NCI-H748 treated with DMSO at 0.1 percent for 48 hours (cell line): ENCODE results near the gene HTR3C.
"Not testable (repeated sequence)": the region's sequence is repeated elsewhere in the genome, so short reads cannot be mapped to it uniquely, and the experiment has no call there.

Source experiments
- DNase-seq: peaks from one replicate; lab custom pipeline; 2025; lab: John Stamatoyannopoulos, UW

The HTR3C gene, protein sequence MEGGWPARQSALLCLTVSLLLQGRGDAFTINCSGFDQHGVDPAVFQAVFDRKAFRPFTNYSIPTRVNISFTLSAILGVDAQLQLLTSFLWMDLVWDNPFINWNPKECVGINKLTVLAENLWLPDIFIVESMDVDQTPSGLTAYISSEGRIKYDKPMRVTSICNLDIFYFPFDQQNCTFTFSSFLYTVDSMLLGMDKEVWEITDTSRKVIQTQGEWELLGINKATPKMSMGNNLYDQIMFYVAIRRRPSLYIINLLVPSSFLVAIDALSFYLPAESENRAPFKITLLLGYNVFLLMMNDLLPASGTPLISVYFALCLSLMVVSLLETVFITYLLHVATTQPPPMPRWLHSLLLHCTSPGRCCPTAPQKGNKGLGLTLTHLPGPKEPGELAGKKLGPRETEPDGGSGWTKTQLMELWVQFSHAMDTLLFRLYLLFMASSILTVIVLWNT

DNA sequence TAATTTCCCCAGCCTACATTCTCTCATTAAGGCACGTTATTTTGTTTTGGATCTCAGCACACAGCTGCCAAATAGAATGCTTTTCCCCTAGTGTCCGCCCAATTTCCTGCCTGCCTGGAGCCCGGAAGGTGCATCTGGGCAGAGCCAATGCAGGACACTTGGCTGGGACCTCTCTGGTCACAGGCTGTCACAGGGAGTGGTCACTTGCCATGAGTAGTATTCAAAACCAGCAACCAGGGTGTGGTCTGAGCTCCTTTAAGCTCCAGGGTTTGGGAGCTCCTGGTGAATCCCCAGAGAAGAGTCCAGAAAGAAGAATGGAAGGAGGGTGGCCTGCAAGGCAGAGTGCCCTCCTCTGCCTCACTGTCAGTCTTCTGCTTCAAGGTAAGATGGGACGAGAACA lies at the start of gene HTR3C:
Gene HTR3C (plus strand): TSS at position 281 of the 400 bp plus-strand sequence. CDS start 34 bp downstream, at position 315.
- DNase-seq, result no peak

DNA sequence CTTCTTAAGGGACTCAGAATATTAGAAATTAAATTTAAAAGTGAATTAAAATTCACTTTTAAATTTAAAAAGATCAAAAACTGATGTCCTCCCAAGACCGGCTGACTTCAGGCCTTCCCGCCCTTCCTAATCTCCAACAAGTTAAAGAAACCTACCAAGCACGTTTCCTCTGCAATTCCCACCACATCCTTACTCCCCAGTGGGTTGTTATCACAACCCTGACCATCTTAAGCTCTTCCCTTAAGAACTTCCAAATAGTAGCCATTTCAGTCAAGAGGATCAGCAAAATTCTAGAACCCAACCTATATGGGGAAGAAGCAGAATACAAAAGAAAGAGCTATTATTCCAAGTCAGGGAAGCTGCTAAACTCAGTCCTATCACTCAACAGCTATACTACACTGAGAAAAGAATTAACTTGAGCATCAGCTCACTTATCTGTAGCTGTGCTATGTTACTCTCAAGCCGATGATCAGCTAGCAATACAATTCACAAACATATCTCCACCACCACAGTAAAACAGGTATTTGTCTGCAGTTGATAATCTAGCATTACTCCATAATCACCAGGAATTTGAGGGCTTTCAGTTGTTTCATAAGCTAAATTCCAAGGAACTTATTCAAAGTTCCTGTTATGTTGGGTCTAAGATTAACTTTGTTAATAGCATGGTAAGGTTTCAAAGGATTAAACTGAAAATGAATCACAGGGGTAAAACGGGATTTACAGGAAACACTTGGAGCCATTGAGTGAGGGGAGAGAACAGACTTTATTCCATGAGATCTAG lies 49.5 kb upstream of the HTR3C start:
- no peak for DNase-seq

DNA sequence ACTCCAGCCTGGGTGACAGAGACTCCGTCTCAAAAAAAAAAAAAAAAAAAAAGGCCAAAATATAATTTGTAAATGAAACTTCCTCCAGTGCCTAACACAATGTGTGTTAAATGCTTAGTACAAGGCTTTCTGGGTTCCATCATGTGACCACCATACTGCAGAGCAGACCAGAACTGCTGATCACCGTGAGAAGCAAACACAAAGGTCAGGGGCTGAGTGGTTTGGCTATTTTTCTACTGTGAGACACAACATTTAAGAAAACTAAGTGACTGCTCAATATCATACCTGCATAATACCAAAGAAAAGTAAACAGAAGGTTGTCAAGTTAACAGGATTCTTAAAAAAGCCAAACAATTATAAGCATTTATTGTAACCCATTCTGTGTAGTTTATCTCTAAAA lies 48.4 kb upstream of the HTR3C start:
- no peak for DNase-seq

DNA sequence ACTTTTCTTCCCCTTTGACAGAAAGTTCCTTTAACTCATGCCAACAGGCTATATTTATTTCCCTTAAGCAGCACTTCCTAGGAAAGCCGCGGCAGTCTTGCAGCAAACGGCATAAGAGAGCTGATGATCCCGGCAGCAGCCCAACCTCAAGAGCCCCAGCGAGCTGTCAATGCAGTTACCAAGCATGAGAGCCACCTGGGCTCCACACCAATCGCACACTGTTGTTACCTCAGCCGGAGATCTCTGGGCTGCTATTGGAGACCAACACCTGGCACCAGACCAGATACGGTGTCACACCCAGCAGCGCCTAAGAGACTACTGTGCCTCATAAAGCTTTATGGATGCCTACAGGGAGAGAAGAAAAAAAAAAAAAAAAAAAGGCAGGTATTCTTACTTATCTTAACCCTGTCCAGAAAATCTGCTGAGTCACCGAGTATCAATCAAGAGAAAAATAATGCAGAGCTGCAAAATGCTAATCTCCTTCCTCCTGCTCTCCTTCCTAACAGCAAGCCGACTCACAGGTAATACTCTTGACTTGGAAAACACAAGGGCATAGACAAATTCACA lies 46.8 kb upstream of the HTR3C start:
- DNase-seq, result peak; percentile 77

DNA sequence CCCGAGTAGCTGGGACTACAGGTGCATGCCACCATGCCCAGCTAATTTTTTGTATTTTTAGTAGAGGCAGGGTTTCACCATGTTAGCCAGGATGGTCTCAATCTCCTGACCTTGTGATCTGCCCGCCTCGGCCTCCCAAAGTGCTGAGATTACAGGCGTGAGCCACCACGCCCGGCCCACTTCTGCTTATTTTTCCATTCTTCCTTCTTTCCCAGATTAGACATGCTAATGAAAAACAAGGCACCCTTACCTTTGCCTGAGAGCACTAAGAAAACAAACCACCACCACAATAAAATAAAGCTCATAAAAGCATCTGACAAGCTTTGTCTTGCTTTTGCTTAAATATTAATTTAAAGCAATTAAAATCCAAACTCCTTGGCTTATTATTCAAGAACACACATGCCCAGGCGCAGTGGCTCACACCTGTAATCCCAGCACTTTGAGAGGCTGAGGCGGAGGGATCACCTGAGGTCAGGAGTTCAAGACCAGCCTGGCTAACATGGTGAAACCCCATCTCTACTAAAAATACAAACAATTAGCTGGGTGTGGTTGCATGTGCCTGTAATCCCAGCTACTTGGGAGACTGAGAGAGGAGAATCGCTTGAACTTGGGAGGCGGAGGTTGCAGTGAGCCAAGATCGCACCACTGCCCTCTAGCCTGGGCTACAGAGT lies 45.6 kb upstream of the HTR3C start:
- not testable (repeated sequence) for DNase-seq

DNA sequence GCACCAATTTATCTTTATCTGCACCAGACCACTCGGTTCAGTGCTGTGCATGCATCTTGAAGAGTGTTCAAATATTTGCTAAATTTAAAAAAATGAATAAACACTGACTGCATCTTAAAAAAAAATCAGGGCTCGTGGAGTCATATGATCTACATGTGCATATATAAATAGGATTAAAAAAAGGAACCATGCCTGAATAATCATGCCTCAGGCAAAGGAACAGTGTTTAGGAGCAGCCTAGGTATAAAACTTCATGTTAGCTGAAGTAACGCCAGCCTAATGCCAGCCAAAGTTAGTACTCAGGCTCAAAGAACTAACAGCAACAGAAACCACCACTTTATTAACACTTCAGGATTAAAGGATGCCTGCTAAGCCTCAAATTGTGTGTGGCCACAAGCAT lies 44.7 kb upstream of the HTR3C start:
- DNase-seq, result no peak

DNA sequence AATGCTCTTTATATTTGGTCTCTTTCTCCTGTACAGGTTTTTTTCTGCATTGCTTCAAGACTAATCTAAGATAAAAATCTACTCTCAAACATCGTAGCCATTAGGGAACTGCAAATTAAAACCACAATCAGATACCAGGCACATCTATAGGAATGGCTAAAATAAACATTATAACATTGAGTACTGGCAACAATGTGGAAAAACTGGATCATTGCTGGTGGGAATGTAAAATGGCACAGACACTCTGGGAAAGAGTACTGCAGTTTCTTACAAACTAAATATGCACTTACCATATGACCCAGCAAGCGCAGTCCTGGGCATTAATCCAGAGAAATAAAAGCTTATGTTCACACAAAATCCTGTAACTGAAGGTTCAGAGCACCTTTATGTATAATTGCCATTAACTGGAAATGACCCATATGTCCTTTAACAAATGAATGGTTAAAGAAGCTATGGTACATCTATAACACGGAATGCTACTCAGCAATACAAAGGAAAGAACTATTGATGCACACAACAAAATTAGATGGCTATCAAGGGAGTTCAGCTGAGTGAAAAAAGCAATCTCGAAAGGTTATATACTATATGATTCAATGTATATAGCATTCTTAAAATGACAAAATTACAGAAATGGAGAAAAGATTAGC lies 41.5 kb upstream of the HTR3C start:
- no peak for DNase-seq

DNA sequence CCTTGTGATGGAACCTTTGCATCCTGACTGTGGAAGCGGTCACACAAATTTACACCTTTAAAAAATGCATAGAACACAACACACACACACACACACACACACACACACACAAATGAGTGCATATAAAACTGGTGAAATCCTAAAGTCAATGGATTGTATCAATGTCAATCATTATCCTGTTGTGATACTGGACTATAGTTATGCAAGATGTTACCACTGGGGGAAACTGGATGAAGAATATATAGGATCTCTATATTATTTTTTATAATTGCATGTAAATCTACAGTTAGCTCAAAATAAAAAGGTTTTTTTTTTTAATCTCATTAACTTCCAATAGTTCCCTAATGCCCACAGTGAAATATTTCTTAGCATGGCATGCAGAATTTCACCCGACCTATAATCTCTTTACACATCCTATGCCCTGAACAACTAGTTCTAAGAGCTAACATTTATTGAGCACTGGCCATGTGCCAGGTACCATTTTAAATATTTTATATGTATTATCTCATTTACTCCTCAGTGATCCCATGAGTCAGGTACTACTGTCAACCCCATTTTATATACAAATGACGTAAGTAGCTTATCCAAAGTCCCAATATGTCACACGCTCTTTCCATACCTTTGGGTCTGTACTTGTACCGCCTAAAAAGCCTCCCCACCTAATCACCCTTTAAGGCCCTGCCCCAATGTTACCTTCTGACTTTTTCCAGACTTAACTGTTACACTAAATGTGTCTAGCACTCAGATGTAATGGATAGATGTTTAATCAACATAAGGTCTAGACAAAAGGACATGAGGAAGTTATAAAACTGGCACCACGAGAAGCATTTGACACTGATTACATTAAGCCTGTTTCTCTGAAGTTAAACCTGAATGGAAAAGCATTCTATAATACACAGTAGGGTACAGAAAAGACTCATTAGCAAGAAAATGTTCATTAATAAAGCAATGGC lies 40.6 kb upstream of the HTR3C start:
- no peak for DNase-seq

DNA sequence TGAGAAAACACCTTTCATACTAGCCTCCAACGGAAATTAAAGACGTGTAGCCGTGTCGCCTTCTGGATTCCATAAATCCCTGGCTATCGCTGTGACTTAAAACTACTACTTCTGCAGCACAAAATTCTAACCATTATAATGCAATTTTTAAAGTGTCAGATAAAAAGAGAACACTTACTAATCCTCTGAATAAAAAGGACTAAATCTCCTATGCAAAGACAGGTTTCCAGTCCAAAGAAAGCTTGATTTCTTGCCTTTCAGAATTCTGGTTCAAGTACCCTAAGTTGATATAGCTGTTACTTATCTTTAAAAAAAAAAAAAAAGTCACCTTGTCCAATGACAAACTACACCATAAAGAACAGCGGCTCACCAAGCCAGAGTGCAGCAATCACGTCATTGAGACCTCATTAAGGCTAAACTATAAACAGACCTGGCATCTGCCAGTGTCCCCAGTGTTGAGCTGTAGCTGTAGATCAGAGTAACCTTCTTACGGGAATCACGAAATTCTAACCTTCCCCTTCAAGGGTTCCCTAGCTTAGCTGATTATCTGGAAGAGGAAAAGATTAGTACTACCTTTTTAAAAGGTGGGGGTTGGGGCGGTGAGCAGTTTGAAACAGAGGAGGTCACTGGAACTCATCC lies 37.3 kb upstream of the HTR3C start:
- DNase-seq, result no peak

DNA sequence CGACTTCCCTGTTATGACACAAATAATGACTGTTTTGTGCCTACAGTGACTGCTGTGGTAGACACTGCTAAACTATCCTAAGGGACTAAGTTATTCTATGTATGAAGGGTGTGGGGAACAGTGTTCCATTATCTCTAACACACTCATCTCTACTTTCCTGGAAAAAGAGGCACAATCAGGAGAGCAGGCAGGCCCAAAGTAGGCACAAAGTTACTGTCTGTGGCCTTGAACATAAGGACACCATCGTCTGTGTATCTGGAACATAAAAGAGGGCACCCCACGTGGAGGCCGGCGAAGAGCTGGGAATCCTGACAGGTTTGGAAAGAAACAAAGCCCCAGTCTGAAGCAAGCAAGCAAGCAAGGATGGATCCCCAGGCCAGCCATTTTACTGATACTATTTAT lies 36.7 kb upstream of the HTR3C start:
- DNase-seq, result no peak

DNA sequence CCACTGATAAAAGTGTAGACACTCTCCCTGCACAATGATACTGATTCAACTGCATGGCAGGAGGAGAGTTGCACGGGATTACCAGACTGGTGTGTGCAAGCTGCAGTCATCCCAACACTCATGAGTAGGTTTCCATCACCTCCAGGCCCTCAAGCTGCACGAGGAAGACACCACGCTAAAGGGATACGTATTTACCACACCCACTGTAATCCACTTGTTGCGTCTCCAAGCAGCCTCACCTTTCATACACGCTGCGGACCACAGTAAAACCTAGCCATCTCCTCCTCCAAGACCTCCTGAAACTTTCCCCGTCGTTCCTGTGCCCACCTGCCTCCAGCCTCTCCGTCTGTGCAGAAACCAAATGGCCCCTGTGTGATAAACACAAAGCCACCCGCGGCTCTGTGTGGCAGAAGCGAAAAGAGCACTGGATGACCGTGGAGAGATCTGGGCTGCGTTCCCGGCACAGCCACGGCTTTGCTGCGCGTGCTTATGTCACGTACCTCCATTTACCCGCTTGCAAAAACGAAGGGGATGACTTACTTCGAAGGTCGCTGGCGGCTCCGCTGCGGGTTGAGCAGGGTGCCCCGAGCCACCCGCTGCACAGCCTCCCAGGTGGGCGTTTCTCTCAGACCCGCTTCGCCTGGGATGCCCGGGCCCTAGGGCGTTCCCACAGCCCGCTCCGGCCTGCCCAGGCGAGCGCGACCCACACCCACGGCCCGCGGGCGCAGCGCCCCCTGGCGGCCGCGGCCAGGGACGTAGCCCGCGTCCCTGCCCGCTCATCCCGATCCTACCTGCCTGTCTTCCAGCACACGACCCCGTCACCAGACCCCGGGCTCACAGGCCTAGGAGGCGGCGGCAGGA lies 35.8 kb upstream of the HTR3C start:
- DNase-seq, result peak; percentile 29

DNA sequence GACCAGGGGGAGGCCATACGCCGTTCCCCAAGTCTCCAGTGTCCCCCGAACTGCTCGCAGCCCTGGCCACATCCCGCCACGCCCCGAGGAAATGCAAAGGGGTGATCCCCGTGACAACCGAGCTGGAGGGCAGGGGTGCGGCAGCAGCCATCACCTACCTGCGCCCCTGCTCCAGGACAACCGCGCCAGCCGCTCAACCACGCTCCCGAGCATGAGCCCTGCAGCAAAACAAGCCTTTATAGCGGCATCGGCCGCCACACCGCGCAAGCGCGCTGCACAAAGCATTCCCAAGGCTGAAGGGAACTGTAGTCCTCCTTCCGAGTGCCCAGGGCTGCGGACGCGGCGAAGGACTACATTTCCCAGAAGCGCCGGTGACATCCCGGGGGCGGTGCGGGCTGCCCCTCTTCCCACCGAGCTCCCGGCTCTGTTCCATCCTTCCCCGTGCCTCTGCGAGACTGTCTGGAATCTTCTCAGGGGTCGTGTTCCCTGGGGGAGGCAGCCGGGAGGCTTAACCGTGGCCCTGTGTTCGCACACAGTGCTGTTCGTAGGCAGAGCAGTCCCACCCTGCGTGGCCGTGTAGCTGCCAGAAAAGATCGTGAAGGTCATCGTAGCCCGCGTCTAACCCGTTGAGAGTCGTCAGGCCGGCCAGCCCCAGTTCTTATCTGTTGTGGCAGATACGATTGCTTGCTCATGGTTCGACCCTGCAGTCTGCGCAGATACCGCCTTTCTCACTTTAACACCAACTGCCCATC lies 35.0 kb upstream of the HTR3C start, which contains the start of gene ABCC5:
Gene ABCC5 (minus strand): TSS at position 213 of the 752 bp plus-strand sequence. CDS start 3,492 bp downstream, outside the sequence.
- DNase-seq, result peak; percentile 81

DNA sequence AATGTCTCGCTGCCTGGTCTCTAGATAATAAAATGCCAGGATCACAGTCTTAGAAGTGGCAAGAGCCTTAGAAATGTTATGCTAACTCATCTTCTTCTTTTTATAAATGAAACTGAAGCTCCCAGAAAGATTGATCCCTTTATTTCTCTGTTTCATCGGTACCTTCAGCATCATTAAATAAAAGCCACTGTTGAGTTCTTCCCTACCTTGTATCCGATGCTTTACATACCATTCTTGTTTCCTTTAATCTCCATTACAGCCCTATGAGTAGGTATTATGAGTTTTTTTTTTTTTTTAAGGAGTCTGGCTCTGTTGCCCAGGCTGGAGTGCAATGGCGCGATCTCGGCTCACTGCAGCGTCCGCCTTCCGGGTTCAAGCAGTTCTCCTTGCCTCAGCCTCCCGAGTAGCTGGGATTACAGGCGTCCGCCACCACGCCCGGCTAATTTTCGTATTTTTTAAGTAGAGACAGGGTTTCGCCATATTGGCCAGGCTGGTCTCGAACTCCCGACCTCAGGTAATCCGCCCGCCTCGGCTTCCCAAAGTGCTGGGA lies 34.3 kb upstream of the HTR3C start:
- DNase-seq, result no peak

DNA sequence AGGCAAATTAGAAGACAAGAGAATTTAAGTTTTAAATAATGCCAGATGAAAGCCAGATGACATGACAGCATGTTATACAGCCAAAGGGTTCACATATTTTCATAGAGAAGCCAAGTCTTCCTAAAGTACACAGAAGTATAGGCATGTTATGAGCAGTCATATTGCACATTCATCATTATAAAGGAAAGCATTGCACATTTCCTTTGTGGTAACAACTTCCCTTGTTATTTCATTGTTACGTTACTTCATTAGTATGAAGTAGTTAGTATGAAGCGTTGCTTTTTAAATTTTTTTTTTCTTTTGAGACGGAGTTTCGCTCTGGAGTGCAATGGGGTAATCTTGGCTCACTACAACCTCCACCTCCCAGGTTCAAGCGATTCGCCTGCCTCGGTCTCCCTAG lies 30.5 kb upstream of the HTR3C start:
- no peak for DNase-seq

DNA sequence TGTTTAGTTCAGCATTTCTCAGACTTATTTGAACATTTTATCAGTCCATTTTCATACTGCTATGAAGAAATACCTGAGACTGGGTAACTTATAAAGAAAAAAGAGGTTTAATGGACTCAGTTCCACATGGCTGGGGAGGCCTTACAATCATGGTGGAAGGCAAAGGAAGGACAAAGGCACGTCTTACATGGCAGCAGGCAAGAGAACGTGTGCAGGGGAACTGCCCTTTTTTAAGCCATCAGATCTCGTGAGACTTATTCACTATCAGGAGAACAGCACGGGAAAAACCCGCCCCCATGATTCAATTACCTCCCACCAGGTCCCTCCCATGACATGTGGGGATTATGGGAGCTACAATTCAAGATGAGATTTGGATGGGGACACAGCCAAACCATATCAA lies 27.6 kb upstream of the HTR3C start:
- not testable (repeated sequence) for DNase-seq

DNA sequence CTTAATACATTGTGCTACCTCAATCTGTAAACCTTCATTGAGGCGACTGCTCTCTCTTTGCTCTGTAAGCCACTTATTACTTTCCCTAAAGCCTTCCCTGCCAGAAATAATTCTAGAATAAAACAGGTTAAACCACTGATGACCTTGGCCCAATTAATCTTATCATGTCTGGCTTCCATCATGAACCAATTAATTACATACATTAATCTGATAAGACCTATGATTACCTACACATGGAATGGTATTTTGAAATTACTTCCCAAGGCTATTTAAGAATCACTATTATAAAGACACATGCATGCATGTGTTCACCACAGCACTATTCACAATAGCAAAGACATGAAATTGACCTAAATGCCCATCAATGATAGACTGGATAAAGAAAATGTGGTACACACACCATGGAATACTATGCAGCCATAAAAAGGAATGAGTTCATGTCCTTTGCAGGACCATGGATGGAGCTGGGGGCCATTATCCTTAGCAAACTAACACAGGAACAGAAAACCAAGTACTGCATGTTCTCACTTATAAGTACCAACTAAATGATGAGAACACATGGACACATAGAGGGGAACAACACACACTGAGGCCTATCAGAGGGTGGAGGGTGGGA lies 24.5 kb upstream of the HTR3C start:
- not testable (repeated sequence) for DNase-seq

DNA sequence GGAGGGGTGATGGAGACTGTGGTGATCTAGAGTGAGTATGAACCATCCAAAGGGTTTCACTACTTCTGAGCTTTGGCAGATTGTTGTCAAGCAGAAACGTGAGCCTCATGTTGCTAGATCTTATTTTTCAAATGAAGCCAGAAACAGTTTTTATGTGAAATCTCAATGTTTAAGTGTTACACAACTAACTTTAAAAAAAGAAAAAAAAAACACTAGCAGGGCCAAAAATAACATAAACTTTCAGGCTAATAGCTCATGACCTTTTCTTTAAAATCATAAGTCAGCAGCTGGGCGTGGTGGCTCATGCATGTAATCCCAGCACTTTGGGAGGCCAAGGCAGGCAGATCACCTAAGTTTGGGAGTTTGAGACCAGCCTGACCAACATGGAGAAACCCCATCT lies 23.4 kb upstream of the HTR3C start:
- DNase-seq, result no peak

DNA sequence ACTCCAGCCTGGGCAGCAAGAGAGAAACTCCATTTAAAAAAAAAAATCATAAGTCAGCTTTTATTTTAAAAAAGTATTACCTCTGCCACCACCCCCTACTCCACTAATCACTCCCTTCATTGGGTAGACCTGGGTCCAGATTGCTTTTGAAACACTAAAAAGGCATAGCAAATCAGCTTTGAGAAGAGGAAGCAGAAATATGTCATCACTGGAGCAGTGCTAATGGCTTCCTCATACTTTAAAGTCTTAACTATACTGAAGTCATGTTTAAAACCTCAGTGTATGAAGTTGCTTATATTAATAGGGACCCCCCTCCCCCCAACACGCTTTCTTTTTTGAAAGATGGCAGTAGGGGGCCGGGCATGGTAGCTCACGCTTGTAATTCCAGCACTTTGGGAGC lies 22.3 kb upstream of the HTR3C start:
- no peak for DNase-seq
